Measurements from ENCODE around the gene LRRC23. TPM values are rescaled to one million over a fixed set of nuclear protein-coding genes. Genes with fewer than 3 reads are reported as not detected.

Gene LRRC23
- polyA plus RNA-seq, 3 donors, result 4.9 to 6.8 (median 5.1) TPM

- Mint-ChIP-seq H3K9me3 (peaks cover 0 to 2% (median 0%) of the 10 kb centered on the region in 7 donors), H3K4me1 (peaks cover 93% of the 10 kb centered on the region), H3K27me3 (ENCODE audit: low read depth in 3 of 3) (peaks cover 0 to 7% (median 0%) of the 10 kb centered on the region in 3 donors), H3K36me3 (peaks cover 52 to 70% of the 10 kb centered on the region in 2 donors), H3K27ac (peak overlapping the region; percentile 93 to 99 (median 99)), H3K4me3 (peak overlapping the region; percentile 56 to 77)
- no peak for DNase-seq
- peaks cover 56% of the 10 kb centered on the region for H3K79me2 ChIP-seq (ENCODE audit: insufficient read depth, low read length)
- intact Hi-C loops (cut with micrococcal nuclease), result loop anchor here (2.0 to 10.0 kb wide), 3 partner anchors 15 to 425 kb away; partner anchors contain the start of genes C12orf57 (in 2 of the 2), GAPDH (in 1 of the 2) and SPSB2 (in 1 of the 2)
- WGBS (ENCODE audit: insufficient coverage), result 84% methylated on average over 22 of the region's 26 CpGs
- peaks cover 93 to 99% of the 10 kb centered on the region in 2 donors for H3K4me1 ChIP-seq (ENCODE audit: control insufficient read depth in 1 of 2, insufficient read depth in 2 of 2, low read length in 2 of 2)
- H3K4me3 ChIP-seq (replicated peaks in 1 of 3; ENCODE audit: low read depth in 2 of 3, low read length in 3 of 3), result peak overlapping the region in 2 of 3 experiments; percentile 19 to 98
- H3K27me3 ChIP-seq (ENCODE audit: control insufficient read depth in 2 of 2, insufficient read depth in 2 of 2, low read length in 2 of 2), result no peaks in the 10 kb centered on the region
- H3K9me3 ChIP-seq (replicated peaks in 1 of 2; ENCODE audit: control insufficient read depth in 1 of 2, insufficient read depth in 1 of 2, low read length in 2 of 2), result no peaks in the 10 kb centered on the region
- TF ChIP-seq, protein P1, sequence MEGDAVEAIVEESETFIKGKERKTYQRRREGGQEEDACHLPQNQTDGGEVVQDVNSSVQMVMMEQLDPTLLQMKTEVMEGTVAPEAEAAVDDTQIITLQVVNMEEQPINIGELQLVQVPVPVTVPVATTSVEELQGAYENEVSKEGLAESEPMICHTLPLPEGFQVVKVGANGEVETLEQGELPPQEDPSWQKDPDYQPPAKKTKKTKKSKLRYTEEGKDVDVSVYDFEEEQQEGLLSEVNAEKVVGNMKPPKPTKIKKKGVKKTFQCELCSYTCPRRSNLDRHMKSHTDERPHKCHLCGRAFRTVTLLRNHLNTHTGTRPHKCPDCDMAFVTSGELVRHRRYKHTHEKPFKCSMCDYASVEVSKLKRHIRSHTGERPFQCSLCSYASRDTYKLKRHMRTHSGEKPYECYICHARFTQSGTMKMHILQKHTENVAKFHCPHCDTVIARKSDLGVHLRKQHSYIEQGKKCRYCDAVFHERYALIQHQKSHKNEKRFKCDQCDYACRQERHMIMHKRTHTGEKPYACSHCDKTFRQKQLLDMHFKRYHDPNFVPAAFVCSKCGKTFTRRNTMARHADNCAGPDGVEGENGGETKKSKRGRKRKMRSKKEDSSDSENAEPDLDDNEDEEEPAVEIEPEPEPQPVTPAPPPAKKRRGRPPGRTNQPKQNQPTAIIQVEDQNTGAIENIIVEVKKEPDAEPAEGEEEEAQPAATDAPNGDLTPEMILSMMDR (IDR thresholded peaks at IDR 0.05), result no peak
- peaks cover 76% of the 10 kb centered on the region for H4K20me1 ChIP-seq (ENCODE audit: insufficient read depth, low read length)
- H3K36me3 ChIP-seq (replicated peaks in 1 of 2; ENCODE audit: control insufficient read depth in 1 of 2, insufficient read depth in 2 of 2, low read length in 2 of 2), result peaks cover 53 to 54% of the 10 kb centered on the region in 2 donors
- H3K4me2 ChIP-seq (replicated peaks; ENCODE audit: extremely low read depth, low read length, poor library complexity, severe bottlenecking), result peak overlapping the region; percentile 92
- H2AFZ ChIP-seq (ENCODE audit: insufficient read depth, low read depth, low read length, poor library complexity, severe bottlenecking), result no peak overlapping the region
- peak overlapping the region; percentile 87 to 95 for H3K27ac ChIP-seq (ENCODE audit: low read depth in 1 of 2, low read length in 2 of 2)
- peak overlapping the region; percentile 68 for H3K9ac ChIP-seq (ENCODE audit: insufficient read depth, low read length, poor library complexity, severe bottlenecking)
Observed at GRCh38 chr12:6959805-6960592, 55.4 kb downstream of the LRRC23 start.

- Histone ChIP-seq H3K4me1 (ENCODE audit: control insufficient read depth in 1 of 2, insufficient read depth in 2 of 2, low read length in 2 of 2) (peaks cover 88 to 96% of the 10 kb centered on the region in 2 donors), H3K4me2 (replicated peaks; ENCODE audit: extremely low read depth, low read length, poor library complexity, severe bottlenecking) (peak overlapping the region; percentile 92), H3K9ac (ENCODE audit: insufficient read depth, low read length, poor library complexity, severe bottlenecking) (peak overlapping the region; percentile 55), H3K9me3 (replicated peaks in 1 of 2; ENCODE audit: control insufficient read depth in 1 of 2, insufficient read depth in 1 of 2, low read length in 2 of 2) (no peaks in the 10 kb centered on the region), H3K27me3 (ENCODE audit: control insufficient read depth in 2 of 2, insufficient read depth in 2 of 2, low read length in 2 of 2) (no peaks in the 10 kb centered on the region), H2AFZ (ENCODE audit: insufficient read depth, low read depth, low read length, poor library complexity, severe bottlenecking) (no peak overlapping the region), H3K27ac (ENCODE audit: low read depth in 1 of 2, low read length in 2 of 2) (peak overlapping the region; percentile 87 to 95), H4K20me1 (ENCODE audit: insufficient read depth, low read length) (peaks cover 69% of the 10 kb centered on the region), H3K79me2 (ENCODE audit: insufficient read depth, low read length) (peaks cover 49% of the 10 kb centered on the region), H3K36me3 (replicated peaks in 1 of 2; ENCODE audit: control insufficient read depth in 1 of 2, insufficient read depth in 2 of 2, low read length in 2 of 2) (peaks cover 51 to 52% of the 10 kb centered on the region in 2 donors), H3K4me3 (replicated peaks in 1 of 3; ENCODE audit: low read depth in 2 of 3, low read length in 3 of 3) (peak overlapping the region in 1 of 3 experiments; percentile 98)
- intact Hi-C loops (cut with micrococcal nuclease), result loop anchor here (1.0 to 5.0 kb wide), 3 partner anchors 7 to 88 kb away; partner anchors contain the start of genes C12orf57 (in 1 of the 2) and SPSB2 (in 1 of the 2)
- Mint-ChIP-seq H3K36me3 (peaks cover 52 to 69% of the 10 kb centered on the region in 2 donors), H3K9me3 (peaks cover 0 to 2% (median 0%) of the 10 kb centered on the region in 7 donors), H3K4me1 (peaks cover 92% of the 10 kb centered on the region), H3K27ac (peak overlapping the region; percentile 93 to 99 (median 96)), H3K27me3 (ENCODE audit: low read depth in 3 of 3) (peaks cover 0 to 7% (median 0%) of the 10 kb centered on the region in 3 donors), H3K4me3 (peak overlapping the region; percentile 65 to 77)
- 70% methylated on average over 10 of the region's 13 CpGs for WGBS (ENCODE audit: insufficient coverage)
- peak; percentile 51 to 68 (median 60) for DNase-seq
- TF ChIP-seq, protein P1 (IDR thresholded peaks at IDR 0.05), result peak; percentile 43
Observed at GRCh38 chr12:6960593-6961277, 56.1 kb downstream of the LRRC23 start.

All from CD14-positive monocyte (primary cell).